HG02852 (cell line): Measurements from ENCODE around the gene COMMD7.

ENCODE experiments used
- ATAC-seq: cut with Tn5 transposase; IDR thresholded peaks from one replicate; pipeline ENCODE4 v1.9.1; 2021; ENCODE audit warnings: mild to moderate bottlenecking, moderate library complexity; ENCODE audit not compliant: unreplicated experiment

COMMD7 gene

GRCh38 chr20:32682508-32682987 lies 60.7 kb downstream of the COMMD7 start:
- ATAC-seq = no peak

- ATAC-seq = no peak
Measured at GRCh38 chr20:32681175-32682084, 61.8 kb downstream of the COMMD7 start.

GRCh38 chr20:32680544-32681174 lies 62.6 kb downstream of the COMMD7 start:
- no peak for ATAC-seq

GRCh38 chr20:32678948-32679347 lies 64.3 kb downstream of the COMMD7 start:
- ATAC-seq = no peak

- no peak for ATAC-seq
Measured at GRCh38 chr20:32675223-32675975, 67.9 kb downstream of the COMMD7 start.

GRCh38 chr20:32674362-32674789 lies 68.9 kb downstream of the COMMD7 start:
- no peak for ATAC-seq

- ATAC-seq = peak; percentile 46
Measured at GRCh38 chr20:32672982-32673851, 70.0 kb downstream of the COMMD7 start.

- ATAC-seq = peak; percentile 10
Measured at GRCh38 chr20:32672394-32672981, 70.8 kb downstream of the COMMD7 start.

GRCh38 chr20:32670773-32671455 lies 72.4 kb downstream of the COMMD7 start:
- no peak for ATAC-seq

GRCh38 chr20:32667027-32667426 lies 76.2 kb downstream of the COMMD7 start:
- ATAC-seq = no peak

- ATAC-seq = no peak
Measured at GRCh38 chr20:32664678-32665159, 78.5 kb downstream of the COMMD7 start.

GRCh38 chr20:32664012-32664677 lies 79.1 kb downstream of the COMMD7 start:
- no peak for ATAC-seq

GRCh38 chr20:32663335-32664011 lies 79.8 kb downstream of the COMMD7 start:
- ATAC-seq = no peak

GRCh38 chr20:32661820-32662528 lies 81.3 kb downstream of the COMMD7 start:
- ATAC-seq = no peak

- no peak for ATAC-seq
Measured at GRCh38 chr20:32660661-32661060, 82.6 kb downstream of the COMMD7 start.

GRCh38 chr20:32656827-32657226 lies 86.4 kb downstream of the COMMD7 start:
- no peak for ATAC-seq

- ATAC-seq = no peak
Measured at GRCh38 chr20:32655903-32656512, 87.3 kb downstream of the COMMD7 start.
